ENCODE results near the gene LDB2. TPM values are rescaled to one million over a fixed set of nuclear protein-coding genes. Genes with fewer than 3 reads are reported as not detected.

The LDB2 gene
- total and polyA plus RNA-seq, 11 donors: 9.5 to 38.7 (median 26.3) TPM

- H3K27ac ChIP-seq: no peak overlapping the region
- WGBS, 4 donors: 79 to 87% (median 82%) methylated on average over 3 of the region's 3 CpGs
- intact Hi-C loops (cut with DNase I): loop anchor here in 1 of 10 donors (5.0 kb wide), 1 partner anchor 85 kb away; no protein-coding TSS in a partner anchor
- TF ChIP-seq CTCF (IDR thresholded peaks at IDR 0.05) (no peak), POLR2A (IDR thresholded peaks at IDR 0.05) (no peak)
- peaks cover 0 to 8% (median 3%) of the 10 kb centered on the region in 12 donors for H3K4me1 ChIP-seq
- no peaks in the 10 kb centered on the region for H3K27me3 ChIP-seq
- DNase-seq (no peak), ATAC-seq (no peak)
- H3K36me3 ChIP-seq: peaks cover 0 to 6% (median 0%) of the 10 kb centered on the region in 9 donors
- peaks cover 0 to under 1% (median 0%) of the 10 kb centered on the region in 12 donors for H3K9me3 ChIP-seq
- H3K4me3 ChIP-seq: no peak overlapping the region
Observed at GRCh38 chr4:16731776-16732380, 166.6 kb downstream of the LDB2 start.

GRCh38 chr4:16730522-16731205 is 167.8 kb downstream of the LDB2 start:
- Histone ChIP-seq H3K9me3 (peaks cover 0 to 12% (median 0%) of the 10 kb centered on the region in 12 donors), H3K4me3 (no peak overlapping the region), H3K27ac (peak overlapping the region in 1 of 12 donors; percentile 15), H3K27me3 (no peaks in the 10 kb centered on the region), H3K36me3 (peaks cover 0 to 6% (median 0%) of the 10 kb centered on the region in 9 donors), H3K4me1 (peaks cover 0 to 8% (median 3%) of the 10 kb centered on the region in 12 donors)
- DNase-seq: no peak
- WGBS, 4 donors: 63 to 70% (median 66%) methylated on average over 3 of the region's 3 CpGs
- intact Hi-C loops (cut with DNase I): loop anchor here in 1 of 10 donors (5.0 kb wide), 1 partner anchor 87 kb away; no protein-coding TSS in a partner anchor
- no peak for TF ChIP-seq CTCF (IDR thresholded peaks at IDR 0.05)
- TF ChIP-seq POLR2A (IDR thresholded peaks at IDR 0.05): no peak
- ATAC-seq: no peak

GRCh38 chr4:16729336-16729735 is 169.1 kb downstream of the LDB2 start:
- DNase-seq: no peak
- Histone ChIP-seq H3K4me1 (peaks cover 0 to 8% (median 3%) of the 10 kb centered on the region in 12 donors), H3K9me3 (peaks cover 0 to 20% (median 5%) of the 10 kb centered on the region in 12 donors), H3K27ac (no peak overlapping the region), H3K4me3 (no peak overlapping the region), H3K36me3 (peaks cover 0 to 8% (median 0%) of the 10 kb centered on the region in 9 donors), H3K27me3 (no peaks in the 10 kb centered on the region)
- TF ChIP-seq POLR2A (IDR thresholded peaks at IDR 0.05) (no peak), CTCF (IDR thresholded peaks at IDR 0.05) (no peak)
- WGBS, 4 donors: 66 to 69% (median 67%) methylated on average over 7 of the region's 7 CpGs
- ATAC-seq: no peak
- intact Hi-C loops (cut with DNase I): no loop called here

- WGBS, 4 donors: 77 to 81% (median 80%) methylated on average over 2 of the region's 2 CpGs
- H3K36me3 ChIP-seq: peaks cover 0 to 12% (median 0%) of the 10 kb centered on the region in 9 donors
- ATAC-seq: no peak
- H3K4me3 ChIP-seq: no peak overlapping the region
- intact Hi-C loops (cut with DNase I): no loop called here
- H3K27ac ChIP-seq: no peak overlapping the region
- TF ChIP-seq CTCF (IDR thresholded peaks at IDR 0.05): no peak
- TF ChIP-seq POLR2A (IDR thresholded peaks at IDR 0.05): no peak
- peaks cover 0 to 8% (median 3%) of the 10 kb centered on the region in 12 donors for H3K4me1 ChIP-seq
- no peaks in the 10 kb centered on the region for H3K27me3 ChIP-seq
- no peak for DNase-seq
- peaks cover 0 to 20% (median 5%) of the 10 kb centered on the region in 12 donors for H3K9me3 ChIP-seq
Observed at GRCh38 chr4:16728849-16729248, 169.6 kb downstream of the LDB2 start.

Data from heart left ventricle (tissue), 16 donors.